HCT116 (cell line): ENCODE results near the gene TST. TPM values are rescaled to one million over a fixed set of nuclear protein-coding genes. Genes with fewer than 3 reads are reported as not detected.

Experiments
- ATAC-seq: fragments of 200-7000 bp; cut with Tn5 transposase; 2 replicates; pipeline ENCODE4 v1.9.1; 2020; ENCODE audit warnings: mild to moderate bottlenecking, moderate library complexity
- BruUV-seq: library from RNA; stranded (reverse); fragments of 400-500 nt; replicated peaks from 2 replicates; lab custom pipeline; 2021; lab: Mats Ljungman, UMichigan
- CTCF ChIA-PET: fragments of 300-600 bp; sonication (Branson Sonifier 250); formaldehyde crosslinking; loops from one replicate; lab custom pipeline; 2021; ENCODE audit warnings: antibody characterized with exemption; lab: Charles Lee
- POLR2A ChIA-PET: fragments of 300-600, 350-600 bp; sonication (Branson Sonifier 250); formaldehyde crosslinking; loops from one replicate; lab custom pipeline; 2021; ENCODE audit warnings: antibody characterized with exemption; lab: Charles Lee
- RAD21 ChIA-PET, 2 experiments: fragments of 300-600 bp; sonication (Branson Sonifier 250); formaldehyde crosslinking; loops; one replicate each; lab custom pipeline; 2023; ENCODE audit warnings: low total read pairs in 2 of 2; ENCODE audit not compliant: uncharacterized antibody in 2 of 2, unreplicated experiment in 2 of 2, low non-redundant PET in 1 of 2; lab: Charles Lee
- DNase-seq: peaks from one replicate; pipeline ENCODE4 v3.0.0-alpha.2; 2010; ENCODE audit warnings: low read depth, low spot score
- H2AFZ ChIP-seq: fragments of 200-600 bp; shearing (Covaris generic), sonication (generic); 2 replicates; pipeline ENCODE4 v1.6.1; 2017; ENCODE audit warnings: low read depth, mixed run types, mixed read lengths, antibody characterized with exemption, low read length; ENCODE audit not compliant: poor library complexity, severe bottlenecking
- H3K27ac ChIP-seq: 2 replicates; pipeline ENCODE4 v1.5.1; 2012; ENCODE audit warnings: low read depth, low read length
- H3K27me3 ChIP-seq: fragments of 200-600 bp; sonication (generic); 2 replicates; pipeline ENCODE4 v1.6.1; 2016; ENCODE audit warnings: mixed run types, low read length, mixed read lengths; ENCODE audit not compliant: insufficient read depth
- H3K36me3 ChIP-seq, 2 experiments: fragments of 200-500 bp in 1 of 2; fragments of 200-600 bp in 1 of 2; sonication (Bioruptor generic) in 1 of 2; sonication (generic) in 1 of 2; 2 replicates each; pipeline versions ENCODE4 v1.5.1 to v1.6.1; 2014 to 2016; ENCODE audit warnings: low read length in 2 of 2, inconsistent platforms in 1 of 2, mixed read lengths in 1 of 2, mixed run types in 1 of 2; ENCODE audit not compliant: insufficient read depth in 2 of 2, control insufficient read depth in 1 of 2
- H3K4me1 ChIP-seq, 2 experiments: fragments of 200-600 bp in 1 of 2; sonication (generic) in 1 of 2; 2 replicates each; pipeline versions ENCODE4 v1.5.1 to v1.6.1; 2012 to 2017; ENCODE audit warnings: low read length in 2 of 2, inconsistent platforms in 1 of 2, mild to moderate bottlenecking in 1 of 2, mixed read lengths in 1 of 2, mixed run types in 1 of 2, moderate library complexity in 1 of 2; ENCODE audit not compliant: insufficient read depth in 2 of 2, control insufficient read depth in 1 of 2
- H3K4me2 ChIP-seq: fragments of 200-600 bp; sonication (generic); 2 replicates; pipeline ENCODE4 v1.6.1; 2017; ENCODE audit warnings: mixed run types, low read length, mixed read lengths
- H3K4me3 ChIP-seq, 2 experiments: fragments of 200-600 bp in 1 of 2; sonication (generic) in 1 of 2; replicated peaks in 1 of 2; 2 replicates each; pipeline ENCODE4 v1.5.1; 2011 to 2016; ENCODE audit warnings: low read length in 2 of 2, control low read depth in 1 of 2, low read depth in 1 of 2, mild to moderate bottlenecking in 1 of 2, mixed read lengths in 1 of 2, mixed run types in 1 of 2
- H3K79me2 ChIP-seq: fragments of 200-600 bp; sonication (generic); 2 replicates; pipeline ENCODE4 v1.6.1; 2017; ENCODE audit warnings: mild to moderate bottlenecking, mixed run types, low read length, moderate library complexity, mixed read lengths; ENCODE audit not compliant: insufficient read depth
- H3K9ac ChIP-seq: fragments of 200-600 bp; sonication (generic); 2 replicates; pipeline ENCODE4 v1.6.1; 2016; ENCODE audit warnings: low read length, mixed read lengths
- H3K9me2 ChIP-seq: fragments of 200-600 bp; sonication (generic), shearing (Covaris generic); 2 replicates; pipeline ENCODE4 v1.6.1; 2017; ENCODE audit warnings: mixed run types, mild to moderate bottlenecking, moderate library complexity; ENCODE audit not compliant: insufficient read depth
- H3K9me3 ChIP-seq, 2 experiments: fragments of 200-500 bp in 1 of 2; fragments of 200-600 bp in 1 of 2; sonication (Bioruptor generic) in 1 of 2; sonication (generic) in 1 of 2; 2 replicates each; pipeline ENCODE4 v1.6.1; 2014 to 2017; ENCODE audit warnings: low read length in 2 of 2, mixed read lengths in 2 of 2, inconsistent platforms in 1 of 2, low read depth in 1 of 2, mild to moderate bottlenecking in 1 of 2, mixed run types in 1 of 2, moderate library complexity in 1 of 2; ENCODE audit not compliant: control insufficient read depth in 1 of 2, insufficient read depth in 1 of 2
- H4K20me1 ChIP-seq: fragments of 200-600 bp; sonication (generic), shearing (Covaris generic); 2 replicates; pipeline ENCODE4 v1.6.1; 2017; ENCODE audit warnings: mixed run types, mild to moderate bottlenecking, moderate library complexity; ENCODE audit not compliant: insufficient read depth
- ATF3 ChIP-seq: IDR thresholded peaks from 2 replicates; pipeline ENCODE4 v1.6.1; 2012
- CBX3 ChIP-seq: IDR thresholded peaks from 2 replicates; pipeline ENCODE4 v1.6.1; 2012; ENCODE audit warnings: low read depth
- CEBPB ChIP-seq: IDR thresholded peaks from 2 replicates; pipeline ENCODE4 v1.6.1; 2012; ENCODE audit warnings: low read depth
- EGR1 ChIP-seq: IDR thresholded peaks from 2 replicates; pipeline ENCODE4 v1.6.1; 2012; ENCODE audit warnings: low read depth
- ELF1 ChIP-seq: IDR thresholded peaks from 2 replicates; pipeline ENCODE4 v1.6.1; 2012; ENCODE audit warnings: low read depth, borderline replicate concordance
- EZH2 ChIP-seq: fragments of 200-600 bp; sonication (generic); IDR thresholded peaks from 2 replicates; pipeline ENCODE4 v1.6.1; 2017; ENCODE audit warnings: antibody characterized with exemption, mixed run types
- EZH2phosphoT487 ChIP-seq: fragments of 200-600 bp; IDR thresholded peaks from 2 replicates; pipeline ENCODE4 v1.6.1; 2018; ENCODE audit warnings: antibody characterized with exemption, borderline replicate concordance
- FOSL1 ChIP-seq: IDR thresholded peaks from 2 replicates; pipeline ENCODE4 v1.6.1; 2012; ENCODE audit warnings: low read depth
- MAX ChIP-seq: IDR thresholded peaks from 2 replicates; pipeline ENCODE4 v1.6.1; 2012
- POLR2A ChIP-seq: IDR thresholded peaks from 2 replicates; pipeline ENCODE4 v1.7.0; 2011; ENCODE audit warnings: borderline replicate concordance; ENCODE audit not compliant: insufficient read depth, insufficient read length; ENCODE audit errors: extremely low read depth
- POLR2AphosphoS5 ChIP-seq: IDR thresholded peaks from 2 replicates; pipeline ENCODE4 v1.6.1; 2011; ENCODE audit warnings: mild to moderate bottlenecking, low read depth, low read length, moderate library complexity
- RAD21 ChIP-seq: IDR thresholded peaks from 2 replicates; pipeline ENCODE4 v1.6.1; 2012; ENCODE audit warnings: low read depth, mild to moderate bottlenecking
- SP1 ChIP-seq: IDR thresholded peaks from 2 replicates; pipeline ENCODE4 v1.6.1; 2012; ENCODE audit warnings: low read depth
- SRF ChIP-seq: IDR thresholded peaks from 2 replicates; pipeline ENCODE4 v1.6.1; 2012; ENCODE audit warnings: low read depth
- TCF7L2 ChIP-seq: IDR thresholded peaks from 2 replicates; pipeline ENCODE4 v1.7.0; 2011; ENCODE audit warnings: borderline replicate concordance, inconsistent platforms; ENCODE audit not compliant: insufficient read depth, insufficient read length; ENCODE audit errors: extremely low read depth
- YY1 ChIP-seq: IDR thresholded peaks from 2 replicates; pipeline ENCODE4 v1.6.1; 2011; ENCODE audit warnings: low read length, low read depth, moderate library complexity, mild to moderate bottlenecking; ENCODE audit not compliant: insufficient replicate concordance; ENCODE audit errors: extremely low read depth
- ZFX ChIP-seq: fragments of 450-650 bp; IDR thresholded peaks from 2 replicates; pipeline ENCODE4 v1.6.1; 2017
- ZNF274 ChIP-seq: fragments of 200-500 bp; sonication (Bioruptor generic); IDR thresholded peaks from 2 replicates; pipeline ENCODE4 v1.6.1; 2014; ENCODE audit warnings: mild to moderate bottlenecking, low read depth, low read length, inconsistent platforms
- intact Hi-C: fragments of 100-400 bp; cut with micrococcal nuclease; formaldehyde crosslinking; loops from 2 replicates; pipeline ENCODE4 v1.10.0; 2022
- total RNA-seq: library from RNA; stranded (reverse); gene quantifications from one replicate; pipeline ENCODE4 v1.2.1, GENCODE V29; 2021; ENCODE audit not compliant: unreplicated experiment
- TF ChIP-seq, protein P1 (sequence below): IDR thresholded peaks from 2 replicates; pipeline ENCODE4 v1.6.1; 2012; ENCODE audit warnings: low read depth
- TF ChIP-seq, protein P2 (sequence below), 3 experiments: fragments of 200-600 bp in 1 of 3; sonication (generic) in 1 of 3; IDR thresholded peaks in 2 of 3; conservative IDR thresholded peaks in 1 of 3; 2 replicates each; pipeline ENCODE4 v1.5.1; 2012 to 2017; ENCODE audit warnings: low read depth in 2 of 3, low read length in 2 of 3, antibody characterized with exemption in 1 of 3, borderline replicate concordance in 1 of 3, control low read depth in 1 of 3, mild to moderate bottlenecking in 1 of 3, mixed read lengths in 1 of 3, mixed run types in 1 of 3, moderate library complexity in 1 of 3; ENCODE audit not compliant: insufficient read depth in 1 of 3

TST gene
- total RNA-seq, 1 experiment from 2014 or later = 32.1 TPM

DNA sequence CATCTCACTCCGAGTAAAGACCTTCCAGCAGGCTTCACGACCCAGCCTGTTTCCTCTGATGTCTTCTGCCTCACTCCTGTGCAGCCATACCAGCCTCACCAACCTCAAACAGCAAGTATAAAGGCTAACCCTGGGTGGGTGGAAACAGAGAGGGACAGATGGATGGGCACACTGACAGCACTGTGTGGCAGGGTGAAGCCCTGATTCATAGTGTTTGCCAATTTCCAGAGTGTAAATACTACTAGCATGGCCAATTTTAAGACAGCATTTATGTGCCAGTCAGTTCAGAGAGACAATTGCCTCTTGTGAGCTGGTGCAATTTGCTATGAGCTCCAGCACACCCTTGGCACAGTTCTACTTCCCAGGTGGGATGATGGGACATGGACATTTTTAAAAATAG lies 21.5 kb downstream of the TST start:
- RAD21 ChIA-PET = no interaction called here
- no peaks in the 10 kb centered on the region for H3K9me2 ChIP-seq
- TF ChIP-seq YY1 (no peak), ZNF274 (no peak), MAX (no peak), CBX3 (no peak), EGR1 (no peak), POLR2AphosphoS5 (no peak), POLR2A (no peak), SRF (no peak), EZH2 (no peak), TCF7L2 (no peak), RAD21 (no peak), ZFX (no peak), ATF3 (no peak), SP1 (no peak), ELF1 (no peak), EZH2phosphoT487 (no peak), FOSL1 (no peak), CEBPB (no peak)
- TF ChIP-seq, protein P1, sequence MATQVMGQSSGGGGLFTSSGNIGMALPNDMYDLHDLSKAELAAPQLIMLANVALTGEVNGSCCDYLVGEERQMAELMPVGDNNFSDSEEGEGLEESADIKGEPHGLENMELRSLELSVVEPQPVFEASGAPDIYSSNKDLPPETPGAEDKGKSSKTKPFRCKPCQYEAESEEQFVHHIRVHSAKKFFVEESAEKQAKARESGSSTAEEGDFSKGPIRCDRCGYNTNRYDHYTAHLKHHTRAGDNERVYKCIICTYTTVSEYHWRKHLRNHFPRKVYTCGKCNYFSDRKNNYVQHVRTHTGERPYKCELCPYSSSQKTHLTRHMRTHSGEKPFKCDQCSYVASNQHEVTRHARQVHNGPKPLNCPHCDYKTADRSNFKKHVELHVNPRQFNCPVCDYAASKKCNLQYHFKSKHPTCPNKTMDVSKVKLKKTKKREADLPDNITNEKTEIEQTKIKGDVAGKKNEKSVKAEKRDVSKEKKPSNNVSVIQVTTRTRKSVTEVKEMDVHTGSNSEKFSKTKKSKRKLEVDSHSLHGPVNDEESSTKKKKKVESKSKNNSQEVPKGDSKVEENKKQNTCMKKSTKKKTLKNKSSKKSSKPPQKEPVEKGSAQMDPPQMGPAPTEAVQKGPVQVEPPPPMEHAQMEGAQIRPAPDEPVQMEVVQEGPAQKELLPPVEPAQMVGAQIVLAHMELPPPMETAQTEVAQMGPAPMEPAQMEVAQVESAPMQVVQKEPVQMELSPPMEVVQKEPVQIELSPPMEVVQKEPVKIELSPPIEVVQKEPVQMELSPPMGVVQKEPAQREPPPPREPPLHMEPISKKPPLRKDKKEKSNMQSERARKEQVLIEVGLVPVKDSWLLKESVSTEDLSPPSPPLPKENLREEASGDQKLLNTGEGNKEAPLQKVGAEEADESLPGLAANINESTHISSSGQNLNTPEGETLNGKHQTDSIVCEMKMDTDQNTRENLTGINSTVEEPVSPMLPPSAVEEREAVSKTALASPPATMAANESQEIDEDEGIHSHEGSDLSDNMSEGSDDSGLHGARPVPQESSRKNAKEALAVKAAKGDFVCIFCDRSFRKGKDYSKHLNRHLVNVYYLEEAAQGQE = no peak
- TF ChIP-seq, protein P2, sequence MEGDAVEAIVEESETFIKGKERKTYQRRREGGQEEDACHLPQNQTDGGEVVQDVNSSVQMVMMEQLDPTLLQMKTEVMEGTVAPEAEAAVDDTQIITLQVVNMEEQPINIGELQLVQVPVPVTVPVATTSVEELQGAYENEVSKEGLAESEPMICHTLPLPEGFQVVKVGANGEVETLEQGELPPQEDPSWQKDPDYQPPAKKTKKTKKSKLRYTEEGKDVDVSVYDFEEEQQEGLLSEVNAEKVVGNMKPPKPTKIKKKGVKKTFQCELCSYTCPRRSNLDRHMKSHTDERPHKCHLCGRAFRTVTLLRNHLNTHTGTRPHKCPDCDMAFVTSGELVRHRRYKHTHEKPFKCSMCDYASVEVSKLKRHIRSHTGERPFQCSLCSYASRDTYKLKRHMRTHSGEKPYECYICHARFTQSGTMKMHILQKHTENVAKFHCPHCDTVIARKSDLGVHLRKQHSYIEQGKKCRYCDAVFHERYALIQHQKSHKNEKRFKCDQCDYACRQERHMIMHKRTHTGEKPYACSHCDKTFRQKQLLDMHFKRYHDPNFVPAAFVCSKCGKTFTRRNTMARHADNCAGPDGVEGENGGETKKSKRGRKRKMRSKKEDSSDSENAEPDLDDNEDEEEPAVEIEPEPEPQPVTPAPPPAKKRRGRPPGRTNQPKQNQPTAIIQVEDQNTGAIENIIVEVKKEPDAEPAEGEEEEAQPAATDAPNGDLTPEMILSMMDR (IDR thresholded peaks at IDR 0.05 in 2 of 3, conservative IDR thresholded peaks at IDR 0.05 in 1 of 3; ENCODE audit: borderline replicate concordance in 1 of 3, insufficient read depth in 1 of 3, low read depth in 2 of 3, low read length in 2 of 3) = no peak
- TF ChIP-seq, all 23 proteins: peak for 0
- Histone ChIP-seq H3K36me3 (no peaks in the 10 kb centered on the region), H3K27ac (no peak overlapping the region), H3K9ac (no peak overlapping the region), H3K4me2 (no peak overlapping the region), H3K4me1 (peaks cover 17 to 29% of the 10 kb centered on the region in 2 experiments), H3K9me3 (no peaks in the 10 kb centered on the region), H3K79me2 (no peaks in the 10 kb centered on the region), H2AFZ (no peak overlapping the region), H3K27me3 (no peaks in the 10 kb centered on the region), H4K20me1 (no peaks in the 10 kb centered on the region), H3K4me3 (no peak overlapping the region)
- intact Hi-C loops = no loop called here
- DNase-seq (no peak), ATAC-seq (no peak)
- no TSS peak for BruUV-seq
- CTCF ChIA-PET = interaction anchor here (0.9 to 2.4 kb wide), 7 partner anchors 11 to 129 kb away, joined by 3 to 12 read pairs (median 5); partner anchors contain the start of gene TST
- POLR2A ChIA-PET = no interaction called here
